ENCODE measurements around the gene ARHGEF1.
"Not testable (repeated sequence)": the region's sequence is repeated elsewhere in the genome, so short reads cannot be mapped to it uniquely, and the experiment has no call there.

Gene ARHGEF1

GRCh38 chr19:41863209-41863931, 19.6 kb upstream of the ARHGEF1 start:
- DNase-seq (ENCODE audit: low read depth in 2 of 2), result no peak

GRCh38 chr19:41864374-41864773, 18.6 kb upstream of the ARHGEF1 start:
- DNase-seq (ENCODE audit: low read depth in 2 of 2), result no peak

- no peak for DNase-seq (ENCODE audit: low read depth in 2 of 2)
Measured at GRCh38 chr19:41866284-41866683, 16.7 kb upstream of the ARHGEF1 start.

- no peak for DNase-seq (ENCODE audit: low read depth in 2 of 2)
Measured at GRCh38 chr19:41868120-41868988, 14.6 kb upstream of the ARHGEF1 start.

GRCh38 chr19:41868989-41869300, 14.0 kb upstream of the ARHGEF1 start:
- no peak for DNase-seq (ENCODE audit: low read depth in 2 of 2)

- DNase-seq (ENCODE audit: low read depth in 2 of 2), result no peak
Measured at GRCh38 chr19:41869374-41869955, 13.5 kb upstream of the ARHGEF1 start.

- DNase-seq (ENCODE audit: low read depth in 2 of 2), result no peak
Measured at GRCh38 chr19:41870401-41870873, 12.5 kb upstream of the ARHGEF1 start.

- no peak for DNase-seq (ENCODE audit: low read depth in 2 of 2)
Measured at GRCh38 chr19:41871573-41872383, 11.2 kb upstream of the ARHGEF1 start.

GRCh38 chr19:41872384-41872774, 10.6 kb upstream of the ARHGEF1 start:
- no peak for DNase-seq (ENCODE audit: low read depth in 2 of 2)

- peak in 1 of 2 donors; percentile 65 for DNase-seq (ENCODE audit: low read depth in 2 of 2)
Measured at GRCh38 chr19:41872775-41873647, 10.0 kb upstream of the ARHGEF1 start.

- not testable (repeated sequence) for DNase-seq (ENCODE audit: low read depth in 2 of 2)
Measured at GRCh38 chr19:41875973-41876372, 7.0 kb upstream of the ARHGEF1 start.

GRCh38 chr19:41876847-41877832, 5.8 kb upstream of the ARHGEF1 start, which contains the start of gene CD79A:
Gene CD79A (plus strand): TSS chr19:41877279. CDS start chr19:41877305, 26 bp downstream.
- no peak for DNase-seq (ENCODE audit: low read depth in 2 of 2)

- no peak for DNase-seq (ENCODE audit: low read depth in 2 of 2)
Measured at GRCh38 chr19:41877916-41878905, 4.8 kb upstream of the ARHGEF1 start.

- no peak for DNase-seq (ENCODE audit: low read depth in 2 of 2)
Measured at GRCh38 chr19:41879080-41879479, 3.9 kb upstream of the ARHGEF1 start.

- DNase-seq (ENCODE audit: low read depth in 2 of 2), result no peak
Measured at GRCh38 chr19:41879670-41880328, 3.2 kb upstream of the ARHGEF1 start.

- no peak for DNase-seq (ENCODE audit: low read depth in 2 of 2)
Measured at GRCh38 chr19:41880329-41880708, 2.7 kb upstream of the ARHGEF1 start.

GRCh38 chr19:41883463-41883820, 458 bp downstream of the ARHGEF1 start:
- no peak for DNase-seq (ENCODE audit: low read depth in 2 of 2)

Data from stimulated activated CD4-positive, alpha-beta T cell treated with anti-CD3 and anti-CD28 coated beads, Interleukin-1b, Interleukin-23, amount 100 ng/mL, for 4 hours (primary cell).